ENCODE measurements around the gene LINC00632. TPM values are rescaled to one million over a fixed set of nuclear protein-coding genes. Genes with fewer than 3 reads are reported as not detected.
A peak's percentile ranks its signal among the peaks of the same experiment; 100 is the strongest.

The LINC00632 gene
- 73.7 TPM for polyA plus RNA-seq (2013, experiment 1 of 2)
- polyA plus RNA-seq (2013, experiment 2 of 2): 75.8 TPM

GRCh38 chrX:140709421-140709846 lies at the start of gene LINC00632:
LINC00632 (plus strand) TSS chrX:140709759.
- Histone ChIP-seq H2BK15ac (ENCODE audit: low read depth, poor library complexity, severe bottlenecking) (no peak within 1 kb of the TSS), H3K4ac (ENCODE audit: low read depth in 1 of 2, low read length in 2 of 2) (no peak within 1 kb of the TSS), H3K4me2 (ENCODE audit: low read length, poor library complexity, severe bottlenecking) (no peak within 1 kb of the TSS), H4K91ac (ENCODE audit: low read length) (no peak within 1 kb of the TSS), H3K14ac (ENCODE audit: low read length in 2 of 2) (no peak within 1 kb of the TSS), H3K4me1 (ENCODE audit: control insufficient read depth, insufficient read depth, low read depth, low read length) (peaks cover 1% of the 10 kb centered on the region), H2BK12ac (ENCODE audit: low read length in 2 of 2) (no peak within 1 kb of the TSS), H2AFZ (ENCODE audit: low read depth, low read length) (no peak within 1 kb of the TSS), H3K27ac (ENCODE audit: low read length, poor library complexity, severe bottlenecking) (no peak within 1 kb of the TSS), H2BK5ac (ENCODE audit: low read depth, low read length, poor library complexity, severe bottlenecking) (no peak within 1 kb of the TSS), H3K18ac (ENCODE audit: low read depth in 1 of 2, low read length in 2 of 2) (no peak within 1 kb of the TSS), H3K4me3 (ENCODE audit: insufficient read depth in 1 of 2, low read depth in 1 of 2, low read length in 2 of 2) (no peak within 1 kb of the TSS), H3K9me3 (ENCODE audit: control insufficient read depth, low read length) (no peaks in the 10 kb centered on the region), H4K8ac (ENCODE audit: low read length) (no peak within 1 kb of the TSS), H2AK5ac (ENCODE audit: low read length, severe bottlenecking) (no peak within 1 kb of the TSS), H2BK120ac (ENCODE audit: low read depth, low read length) (no peak within 1 kb of the TSS), H3K79me1 (replicated peaks; ENCODE audit: low read length, poor library complexity, severe bottlenecking) (no peaks in the 10 kb centered on the region), H3K23ac (ENCODE audit: low read length in 2 of 2) (no peak within 1 kb of the TSS), H3K9ac (ENCODE audit: low read length) (peak within 1 kb of the TSS; percentile 54), H3K27me3 (ENCODE audit: control insufficient read depth in 1 of 2, insufficient read depth in 1 of 2, low read length in 2 of 2) (peaks cover 0 to 8% of the 10 kb centered on the region in 2 experiments), H3K36me3 (ENCODE audit: control insufficient read depth in 1 of 2, insufficient read depth in 2 of 2, low read depth in 1 of 2, low read length in 2 of 2) (no peaks in the 10 kb centered on the region)
- 17% methylated on average over 3 of the region's 3 CpGs for WGBS
- peak; percentile 30 for DNase-seq

DNA sequence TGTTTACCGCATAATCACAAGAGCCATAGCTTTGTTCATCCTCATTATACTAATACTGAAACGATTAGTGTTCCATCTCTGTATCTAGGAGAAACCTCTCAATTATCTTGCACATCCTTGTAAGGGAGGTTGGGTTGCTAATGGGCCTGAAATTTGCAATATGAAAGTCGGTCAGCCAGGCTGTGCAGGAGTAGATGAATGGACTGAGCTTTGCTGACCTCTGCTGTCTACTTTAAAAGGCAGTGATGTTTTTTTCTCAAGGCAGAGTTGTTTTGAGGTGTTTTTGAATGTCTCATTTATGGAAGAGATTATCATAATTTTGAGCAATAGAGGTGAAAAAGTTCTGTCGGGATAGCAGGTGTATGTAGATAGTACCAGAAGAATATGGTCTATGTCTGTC lies 47.9 kb upstream of the LINC00632 start:
- H3K27me3 ChIP-seq (ENCODE audit: control insufficient read depth in 1 of 2, insufficient read depth in 1 of 2, low read length in 2 of 2): peaks cover 0 to 13% of the 10 kb centered on the region in 2 experiments
- no peak overlapping the region for H3K4me3 ChIP-seq (ENCODE audit: insufficient read depth in 1 of 2, low read depth in 1 of 2, low read length in 2 of 2)
- no peak overlapping the region for H3K18ac ChIP-seq (ENCODE audit: low read depth in 1 of 2, low read length in 2 of 2)
- H3K4me1 ChIP-seq (ENCODE audit: control insufficient read depth, insufficient read depth, low read depth, low read length): no peaks in the 10 kb centered on the region
- H2BK12ac ChIP-seq (ENCODE audit: low read length in 2 of 2): no peak overlapping the region
- WGBS: 39% methylated on average over 1 of the region's 4 CpGs
- H3K27ac ChIP-seq (ENCODE audit: low read length, poor library complexity, severe bottlenecking): no peak overlapping the region
- no peak overlapping the region for H4K91ac ChIP-seq (ENCODE audit: low read length)
- H3K4ac ChIP-seq (ENCODE audit: low read depth in 1 of 2, low read length in 2 of 2): no peak overlapping the region
- no peaks in the 10 kb centered on the region for H3K36me3 ChIP-seq (ENCODE audit: control insufficient read depth in 1 of 2, insufficient read depth in 2 of 2, low read depth in 1 of 2, low read length in 2 of 2)
- H3K4me2 ChIP-seq (ENCODE audit: low read length, poor library complexity, severe bottlenecking): no peak overlapping the region
- no peak overlapping the region for H2BK5ac ChIP-seq (ENCODE audit: low read depth, low read length, poor library complexity, severe bottlenecking)
- H3K14ac ChIP-seq (ENCODE audit: low read length in 2 of 2): no peak overlapping the region
- no peak overlapping the region for H2BK120ac ChIP-seq (ENCODE audit: low read depth, low read length)
- no peak overlapping the region for H2BK15ac ChIP-seq (ENCODE audit: low read depth, poor library complexity, severe bottlenecking)
- DNase-seq: no peak
- H3K9me3 ChIP-seq (ENCODE audit: control insufficient read depth, low read length): no peaks in the 10 kb centered on the region
- H3K79me1 ChIP-seq (replicated peaks; ENCODE audit: low read length, poor library complexity, severe bottlenecking): no peaks in the 10 kb centered on the region
- no peak overlapping the region for H2AFZ ChIP-seq (ENCODE audit: low read depth, low read length)
- H4K8ac ChIP-seq (ENCODE audit: low read length): no peak overlapping the region
- H3K23ac ChIP-seq (ENCODE audit: low read length in 2 of 2): no peak overlapping the region
- H2AK5ac ChIP-seq (ENCODE audit: low read length, severe bottlenecking): no peak overlapping the region
- H3K9ac ChIP-seq (ENCODE audit: low read length): no peak overlapping the region

- Histone ChIP-seq H3K14ac (ENCODE audit: low read length in 2 of 2) (no peak overlapping the region), H4K91ac (ENCODE audit: low read length) (no peak overlapping the region), H3K27ac (ENCODE audit: low read length, poor library complexity, severe bottlenecking) (no peak overlapping the region), H3K4me1 (ENCODE audit: control insufficient read depth, insufficient read depth, low read depth, low read length) (no peaks in the 10 kb centered on the region), H3K27me3 (ENCODE audit: control insufficient read depth in 1 of 2, insufficient read depth in 1 of 2, low read length in 2 of 2) (peaks cover 0 to 5% of the 10 kb centered on the region in 2 experiments), H3K4me2 (ENCODE audit: low read length, poor library complexity, severe bottlenecking) (no peak overlapping the region), H2BK12ac (ENCODE audit: low read length in 2 of 2) (no peak overlapping the region), H3K18ac (ENCODE audit: low read depth in 1 of 2, low read length in 2 of 2) (no peak overlapping the region), H3K36me3 (ENCODE audit: control insufficient read depth in 1 of 2, insufficient read depth in 2 of 2, low read depth in 1 of 2, low read length in 2 of 2) (no peaks in the 10 kb centered on the region), H3K4ac (ENCODE audit: low read depth in 1 of 2, low read length in 2 of 2) (no peak overlapping the region), H3K79me1 (replicated peaks; ENCODE audit: low read length, poor library complexity, severe bottlenecking) (no peaks in the 10 kb centered on the region), H2AFZ (ENCODE audit: low read depth, low read length) (no peak overlapping the region), H2BK5ac (ENCODE audit: low read depth, low read length, poor library complexity, severe bottlenecking) (no peak overlapping the region), H2BK15ac (ENCODE audit: low read depth, poor library complexity, severe bottlenecking) (no peak overlapping the region), H2AK5ac (ENCODE audit: low read length, severe bottlenecking) (no peak overlapping the region), H3K9me3 (ENCODE audit: control insufficient read depth, low read length) (no peaks in the 10 kb centered on the region), H4K8ac (ENCODE audit: low read length) (no peak overlapping the region), H2BK120ac (ENCODE audit: low read depth, low read length) (no peak overlapping the region), H3K9ac (ENCODE audit: low read length) (no peak overlapping the region), H3K4me3 (ENCODE audit: insufficient read depth in 1 of 2, low read depth in 1 of 2, low read length in 2 of 2) (no peak overlapping the region), H3K23ac (ENCODE audit: low read length in 2 of 2) (no peak overlapping the region)
- peak; percentile 25 for DNase-seq
- 42% methylated on average over 2 of the region's 3 CpGs for WGBS
Measured at GRCh38 chrX:140664939-140665338, 44.6 kb upstream of the LINC00632 start.

DNA sequence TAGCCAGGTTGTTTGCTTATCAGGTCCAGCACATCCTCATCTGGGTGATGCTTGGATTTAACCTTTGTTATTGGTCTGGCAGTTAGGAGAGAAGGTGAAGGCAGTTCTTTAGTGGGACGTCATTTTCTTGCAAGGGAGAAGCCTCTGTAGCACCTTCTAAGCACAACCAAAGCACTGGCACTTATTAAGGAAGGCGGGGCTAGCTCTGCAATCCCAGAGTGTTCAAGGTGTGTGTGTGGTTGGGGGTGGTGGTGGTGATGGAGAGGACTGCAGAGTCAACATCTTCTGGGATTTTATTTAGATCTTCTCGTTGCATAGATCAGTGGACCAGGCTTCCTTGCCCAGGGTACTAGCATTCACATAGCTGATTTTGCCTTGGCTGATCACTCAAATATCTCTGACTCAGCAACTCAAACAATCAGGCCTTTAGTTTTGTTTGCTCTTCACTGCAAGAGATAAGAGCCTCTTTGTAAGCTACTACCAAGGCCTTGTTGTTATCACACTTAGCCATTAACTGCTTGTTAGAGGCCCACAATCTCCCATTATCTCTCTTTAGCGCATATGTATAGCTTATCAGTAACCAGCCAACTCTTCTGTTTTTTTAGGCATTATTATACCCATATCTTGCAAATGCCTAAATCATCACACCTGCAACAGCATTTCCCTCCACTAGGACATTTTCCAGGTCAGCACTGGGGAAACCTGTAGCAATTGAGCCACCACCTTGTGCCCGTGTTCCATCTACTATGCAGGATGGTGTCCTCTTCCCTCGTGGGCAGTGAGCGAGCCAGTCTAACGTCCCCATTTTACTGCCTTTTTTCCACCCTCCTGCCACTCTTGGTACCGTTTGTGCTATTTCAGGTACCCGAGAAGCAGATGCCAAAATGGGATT lies 36.5 kb upstream of the LINC00632 start:
- Histone ChIP-seq H3K4me1 (ENCODE audit: control insufficient read depth, insufficient read depth, low read depth, low read length) (no peaks in the 10 kb centered on the region), H3K9me3 (ENCODE audit: control insufficient read depth, low read length) (no peaks in the 10 kb centered on the region), H3K14ac (ENCODE audit: low read length in 2 of 2) (no peak overlapping the region), H2BK5ac (ENCODE audit: low read depth, low read length, poor library complexity, severe bottlenecking) (no peak overlapping the region), H3K36me3 (ENCODE audit: control insufficient read depth in 1 of 2, insufficient read depth in 2 of 2, low read depth in 1 of 2, low read length in 2 of 2) (no peaks in the 10 kb centered on the region), H3K79me1 (replicated peaks; ENCODE audit: low read length, poor library complexity, severe bottlenecking) (no peaks in the 10 kb centered on the region), H2AK5ac (ENCODE audit: low read length, severe bottlenecking) (no peak overlapping the region), H3K27me3 (ENCODE audit: control insufficient read depth in 1 of 2, insufficient read depth in 1 of 2, low read length in 2 of 2) (no peaks in the 10 kb centered on the region), H3K23ac (ENCODE audit: low read length in 2 of 2) (no peak overlapping the region), H2BK12ac (ENCODE audit: low read length in 2 of 2) (no peak overlapping the region), H2BK15ac (ENCODE audit: low read depth, poor library complexity, severe bottlenecking) (no peak overlapping the region), H3K4me2 (ENCODE audit: low read length, poor library complexity, severe bottlenecking) (no peak overlapping the region), H2AFZ (ENCODE audit: low read depth, low read length) (no peak overlapping the region), H4K8ac (ENCODE audit: low read length) (no peak overlapping the region), H3K9ac (ENCODE audit: low read length) (no peak overlapping the region), H3K27ac (ENCODE audit: low read length, poor library complexity, severe bottlenecking) (no peak overlapping the region), H4K91ac (ENCODE audit: low read length) (no peak overlapping the region), H3K18ac (ENCODE audit: low read depth in 1 of 2, low read length in 2 of 2) (no peak overlapping the region), H2BK120ac (ENCODE audit: low read depth, low read length) (no peak overlapping the region), H3K4me3 (ENCODE audit: insufficient read depth in 1 of 2, low read depth in 1 of 2, low read length in 2 of 2) (no peak overlapping the region), H3K4ac (ENCODE audit: low read depth in 1 of 2, low read length in 2 of 2) (no peak overlapping the region)
- WGBS: 62% methylated on average over 5 of the region's 10 CpGs
- DNase-seq: no peak

All from mesenchymal stem cell (in vitro differentiated cells and primary cell).